Esophagus squamous epithelium (tissue), 5 donors: Measurements from ENCODE around the gene ERC2. TPM values are rescaled to one million over a fixed set of nuclear protein-coding genes. Genes with fewer than 3 reads are reported as not detected.
A peak's percentile ranks its signal among the peaks of the same experiment; 100 is the strongest.

Experiments
- DNase-seq: peaks from one replicate; lab custom pipeline; 2025; lab: John Stamatoyannopoulos, UW
- H3K27ac ChIP-seq, 4 donors: fragments of 200-600 bp; sonication (generic); one replicate each; pipeline ENCODE4 v1.5.1; 2016 to 2019; ENCODE audit warnings: mild to moderate bottlenecking in 1 of 4
- H3K27me3 ChIP-seq, 4 donors: fragments of 200-600 bp; sonication (generic); 1 replicate in 3 of 4; 2 replicates in 1 of 4; pipeline versions ENCODE4 v1.5.1 to v1.6.0; 2017 to 2021; ENCODE audit warnings: antibody characterized with exemption in 1 of 4
- H3K36me3 ChIP-seq, 3 donors: fragments of 200-600 bp; sonication (generic); one replicate each; pipeline ENCODE4 v1.5.1; 2016 to 2019
- H3K4me1 ChIP-seq, 3 donors: fragments of 200-600 bp; sonication (generic); one replicate each; pipeline ENCODE4 v1.5.1; 2017 to 2019
- H3K4me3 ChIP-seq, 4 donors: fragments of 200-600 bp; sonication (generic); 1 replicate in 3 of 4; 2 replicates in 1 of 4; pipeline ENCODE4 v1.5.1; 2016 to 2019; ENCODE audit warnings: mild to moderate bottlenecking in 2 of 4, moderate library complexity in 1 of 4
- H3K9me3 ChIP-seq, 3 donors: fragments of 200-600 bp; sonication (generic); one replicate each; pipeline ENCODE4 v1.5.1; 2016 to 2019
- POLR2A ChIP-seq, 4 donors: fragments of 450-650 bp; IDR thresholded peaks; one replicate each; pipeline ENCODE4 v1.6.1; 2017; ENCODE audit warnings: antibody characterized with exemption in 4 of 4, mild to moderate bottlenecking in 4 of 4, moderate library complexity in 3 of 4
- WGBS, 2 donors: methylation state at CpG; one replicate each; pipeline ENCODE4 v1.1.5; 2018; 5-methylcytosine and 5-hydroxymethylcytosine counted together
- intact Hi-C: fragments of 100-400 bp; cut with DNase I; formaldehyde crosslinking; loops from one replicate; pipeline ENCODE4 v1.15.0; 2022
- total RNA-seq, 4 donors: library from RNA; depleted of rRNA; stranded (reverse); fragments of >200 nt; gene quantifications; one replicate each; pipeline ENCODE4 v1.1.0, GENCODE V29; 2016
- TF ChIP-seq, protein P1 (sequence below), 6 experiments: fragments of 450-650 bp in 4 of 6; fragments of 200-600 bp in 2 of 6; sonication (generic) in 2 of 6; IDR thresholded peaks; one replicate each; pipeline ENCODE4 v1.5.1; 2016 to 2019; ENCODE audit warnings: antibody characterized with exemption in 6 of 6, mild to moderate bottlenecking in 4 of 6, moderate library complexity in 4 of 6
- donor health status: DM: yes; HTN: yes; CAD: no.

ERC2 gene
- total RNA-seq, 4 donors from 2014 or later, result 0.12 to 1.9 (median 0.86) TPM

DNA sequence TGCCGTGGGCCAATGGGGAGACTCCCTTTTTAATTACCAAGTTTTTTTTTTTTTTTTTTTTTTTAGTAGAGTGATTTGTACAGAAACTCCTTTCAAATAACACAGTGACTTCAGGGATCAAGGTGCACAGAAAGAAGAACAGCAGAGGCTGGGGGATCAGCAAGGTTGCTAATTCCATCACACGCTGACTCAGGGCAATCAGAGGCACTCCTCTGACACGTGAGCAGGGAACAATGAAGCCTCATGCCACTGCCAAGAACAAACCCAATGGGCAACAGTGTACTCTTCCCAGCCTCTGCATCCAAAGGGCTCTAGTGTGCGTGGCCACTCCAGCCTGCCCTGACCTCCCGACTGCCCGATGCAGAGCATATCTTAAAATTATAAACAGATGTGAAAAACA lies 794.5 kb downstream of the ERC2 start:
- Histone ChIP-seq H3K27ac (peak overlapping the region in 2 of 4 donors; percentile 9 to 23), H3K27me3 (no peaks in the 10 kb centered on the region), H3K4me1 (peaks cover 0 to 45% (median 0%) of the 10 kb centered on the region in 3 donors), H3K9me3 (no peaks in the 10 kb centered on the region), H3K36me3 (no peaks in the 10 kb centered on the region), H3K4me3 (no peak overlapping the region)
- no peak for DNase-seq
- intact Hi-C loops, result no loop called here
- 67 to 97% methylated on average over 5 to 6 of the region's 6 CpGs for WGBS, 2 donors
- TF ChIP-seq POLR2A (IDR thresholded peaks at IDR 0.05), result no peak
- TF ChIP-seq, protein P1, sequence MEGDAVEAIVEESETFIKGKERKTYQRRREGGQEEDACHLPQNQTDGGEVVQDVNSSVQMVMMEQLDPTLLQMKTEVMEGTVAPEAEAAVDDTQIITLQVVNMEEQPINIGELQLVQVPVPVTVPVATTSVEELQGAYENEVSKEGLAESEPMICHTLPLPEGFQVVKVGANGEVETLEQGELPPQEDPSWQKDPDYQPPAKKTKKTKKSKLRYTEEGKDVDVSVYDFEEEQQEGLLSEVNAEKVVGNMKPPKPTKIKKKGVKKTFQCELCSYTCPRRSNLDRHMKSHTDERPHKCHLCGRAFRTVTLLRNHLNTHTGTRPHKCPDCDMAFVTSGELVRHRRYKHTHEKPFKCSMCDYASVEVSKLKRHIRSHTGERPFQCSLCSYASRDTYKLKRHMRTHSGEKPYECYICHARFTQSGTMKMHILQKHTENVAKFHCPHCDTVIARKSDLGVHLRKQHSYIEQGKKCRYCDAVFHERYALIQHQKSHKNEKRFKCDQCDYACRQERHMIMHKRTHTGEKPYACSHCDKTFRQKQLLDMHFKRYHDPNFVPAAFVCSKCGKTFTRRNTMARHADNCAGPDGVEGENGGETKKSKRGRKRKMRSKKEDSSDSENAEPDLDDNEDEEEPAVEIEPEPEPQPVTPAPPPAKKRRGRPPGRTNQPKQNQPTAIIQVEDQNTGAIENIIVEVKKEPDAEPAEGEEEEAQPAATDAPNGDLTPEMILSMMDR (IDR thresholded peaks at IDR 0.05), result no peak

DNA sequence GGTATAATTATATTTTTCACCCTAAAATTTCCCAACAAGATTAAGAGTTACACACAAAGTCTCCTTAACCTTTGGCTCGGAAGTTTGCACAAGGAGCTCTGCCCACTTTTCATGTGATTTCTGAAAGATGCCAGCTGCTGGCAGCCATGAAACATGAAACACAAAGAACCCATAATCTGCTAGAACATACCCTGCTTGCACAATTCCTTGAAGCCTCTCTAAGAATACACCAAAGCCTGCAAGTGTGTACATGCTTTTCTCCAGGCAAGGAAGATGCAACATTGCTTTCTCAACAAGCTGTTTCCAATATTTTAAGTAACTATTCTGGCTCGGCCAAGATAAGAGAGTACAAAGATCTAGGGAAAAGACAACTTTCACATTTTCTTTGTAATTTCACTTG lies 799.1 kb downstream of the ERC2 start:
- Histone ChIP-seq H3K9me3 (no peaks in the 10 kb centered on the region), H3K27ac (peak overlapping the region in 2 of 4 donors; percentile 9 to 34), H3K27me3 (no peaks in the 10 kb centered on the region), H3K36me3 (no peaks in the 10 kb centered on the region), H3K4me3 (no peak overlapping the region), H3K4me1 (peaks cover 0 to 39% (median 0%) of the 10 kb centered on the region in 3 donors)
- TF ChIP-seq, protein P1 (IDR thresholded peaks at IDR 0.05), result no peak
- TF ChIP-seq POLR2A (IDR thresholded peaks at IDR 0.05), result no peak
- intact Hi-C loops, result no loop called here
- DNase-seq, result no peak
- WGBS, 2 donors, result 54 to 68% methylated on average over 2 of the region's 2 CpGs

DNA sequence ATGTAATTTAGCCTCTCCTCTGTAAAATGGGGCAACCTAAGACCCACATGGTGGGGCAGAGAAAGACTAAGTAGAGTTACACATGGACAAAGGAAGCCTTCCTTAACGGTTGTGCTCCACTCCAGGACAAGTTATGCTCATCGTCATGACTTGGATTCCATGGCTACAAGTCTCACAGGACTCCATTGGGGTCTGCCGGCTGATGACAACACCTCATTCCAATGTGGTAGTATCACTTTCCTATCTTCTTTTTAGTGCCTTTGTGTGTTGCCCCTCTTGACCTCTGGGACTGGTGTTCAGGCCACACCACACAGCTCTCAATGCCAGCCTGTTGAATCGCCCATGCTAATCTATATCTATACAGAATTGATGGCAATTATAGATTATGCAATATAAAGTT lies 799.9 kb downstream of the ERC2 start:
- no peak overlapping the region for H3K4me3 ChIP-seq
- no peaks in the 10 kb centered on the region for H3K27me3 ChIP-seq
- H3K4me1 ChIP-seq, result peaks cover 0 to 31% (median 0%) of the 10 kb centered on the region in 3 donors
- no peak overlapping the region for H3K27ac ChIP-seq
- no peaks in the 10 kb centered on the region for H3K9me3 ChIP-seq
- WGBS, 2 donors, result 81 to 89% methylated on average over 4 of the region's 4 CpGs
- no peaks in the 10 kb centered on the region for H3K36me3 ChIP-seq
- intact Hi-C loops, result no loop called here
- DNase-seq, result no peak
- TF ChIP-seq, protein P1 (IDR thresholded peaks at IDR 0.05), result no peak
- no peak for TF ChIP-seq POLR2A (IDR thresholded peaks at IDR 0.05)

DNA sequence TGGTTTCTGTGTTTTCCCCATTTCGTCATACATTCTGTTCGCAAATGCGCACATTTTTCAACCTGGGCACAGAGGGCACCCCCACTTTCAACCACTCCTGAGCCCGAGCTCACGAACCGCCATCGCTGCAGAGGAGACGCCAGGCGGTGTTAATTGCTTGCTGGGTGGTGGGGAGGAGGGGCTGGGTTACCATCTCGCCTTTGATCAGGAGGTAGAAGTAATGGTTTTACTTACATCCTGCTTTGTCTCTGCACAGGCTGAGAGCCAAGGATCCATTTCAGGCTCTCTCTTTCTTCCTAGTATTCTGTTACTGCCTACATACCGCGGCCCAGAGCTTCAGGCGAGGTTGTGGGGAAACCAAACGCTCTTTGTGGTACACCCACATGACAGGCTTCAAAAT lies 803.9 kb downstream of the ERC2 start:
- no peaks in the 10 kb centered on the region for H3K27me3 ChIP-seq
- no peak overlapping the region for H3K4me3 ChIP-seq
- intact Hi-C loops, result no loop called here
- TF ChIP-seq, protein P1 (IDR thresholded peaks at IDR 0.05), result no peak
- TF ChIP-seq POLR2A (IDR thresholded peaks at IDR 0.05), result no peak
- no peaks in the 10 kb centered on the region for H3K9me3 ChIP-seq
- WGBS, 2 donors, result 71 to 84% methylated on average over 9 to 12 of the region's 14 CpGs
- H3K4me1 ChIP-seq, result peaks cover under 1 to 38% (median 2%) of the 10 kb centered on the region in 3 donors
- no peak overlapping the region for H3K27ac ChIP-seq
- DNase-seq, result no peak
- H3K36me3 ChIP-seq, result no peaks in the 10 kb centered on the region

DNA sequence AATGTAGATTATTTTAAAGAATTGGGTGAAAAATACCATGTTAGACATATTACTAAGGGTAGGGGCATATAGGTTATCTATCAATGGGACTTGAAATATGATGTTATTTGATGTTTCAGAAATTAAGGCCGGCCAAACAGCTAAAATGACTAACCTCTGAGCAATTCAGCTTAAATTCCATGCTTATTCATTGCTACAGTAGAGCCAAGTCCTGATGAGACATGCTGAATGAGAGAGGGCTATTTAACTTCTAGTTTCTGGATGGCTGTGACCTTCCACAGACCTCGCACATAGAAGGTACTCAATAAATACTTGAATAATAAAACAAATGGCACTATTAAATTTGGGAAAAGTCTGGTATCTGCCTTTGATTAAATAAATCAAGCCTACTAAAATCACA lies 805.6 kb downstream of the ERC2 start:
- Histone ChIP-seq H3K4me1 (peaks cover 6 to 42% (median 11%) of the 10 kb centered on the region in 3 donors), H3K27me3 (no peaks in the 10 kb centered on the region), H3K27ac (no peak overlapping the region), H3K36me3 (no peaks in the 10 kb centered on the region), H3K4me3 (no peak overlapping the region), H3K9me3 (no peaks in the 10 kb centered on the region)
- intact Hi-C loops, result no loop called here
- no peak for DNase-seq
- WGBS, 2 donors, result 19 to 55% methylated on average over 2 of the region's 2 CpGs
- TF ChIP-seq POLR2A (IDR thresholded peaks at IDR 0.05), result no peak
- TF ChIP-seq, protein P1 (IDR thresholded peaks at IDR 0.05), result no peak
